Natural killer cell (primary cell): ENCODE measurements around the gene RYR1. TPM values are rescaled to one million over a fixed set of nuclear protein-coding genes. Genes with fewer than 3 reads are reported as not detected.
"Not testable (repeated sequence)": the region's sequence is repeated elsewhere in the genome, so short reads cannot be mapped to it uniquely, and the experiment has no call there.

Experiments
- ATAC-seq, 3 donors: fragments of 150-1000 bp in 2 of 3; fragments of 200-7000 bp in 1 of 3; cut with Tn5 transposase; 1 replicate in 1 of 3; 2 replicates in 2 of 3; pipeline ENCODE4 v1.10.0; 2021; ENCODE audit warnings: mild to moderate bottlenecking in 2 of 3, moderate library complexity in 2 of 3
- DNase-seq, 2 donors: peaks; one replicate each; pipeline versions ENCODE4 v3.0.0 to v3.0.0-alpha.2; 2013 to 2021; ENCODE audit warnings: mixed read lengths in 1 of 2
- H3K27ac ChIP-seq: one replicate; pipeline ENCODE4 v1.5.1; 2013; ENCODE audit warnings: mild to moderate bottlenecking, low read length
- H3K27me3 ChIP-seq: one replicate; pipeline ENCODE4 v1.6.1; 2013; ENCODE audit warnings: low read length; ENCODE audit not compliant: control insufficient read depth, insufficient read depth
- H3K36me3 ChIP-seq: one replicate; pipeline ENCODE4 v1.6.1; 2013; ENCODE audit warnings: low read length; ENCODE audit not compliant: control insufficient read depth, insufficient read depth
- H3K4me1 ChIP-seq: one replicate; pipeline ENCODE4 v1.6.1; 2013; ENCODE audit warnings: low read length; ENCODE audit not compliant: control insufficient read depth, insufficient read depth
- H3K4me3 ChIP-seq: one replicate; pipeline ENCODE4 v1.5.1; 2013; ENCODE audit warnings: low read length
- H3K9me3 ChIP-seq: one replicate; pipeline ENCODE4 v1.6.1; 2013; ENCODE audit warnings: low read length; ENCODE audit not compliant: control insufficient read depth, insufficient read depth
- H3K27ac Mint-ChIP-seq, 2 donors: one replicate each; pipeline ENCODE4 v1.8.0; 2022; ENCODE audit warnings: mild to moderate bottlenecking in 2 of 2, mixed read lengths in 2 of 2, moderate library complexity in 1 of 2
- H3K27me3 Mint-ChIP-seq, 2 donors: one replicate each; pipeline ENCODE4 v1.8.0; 2022; ENCODE audit warnings: low read depth in 2 of 2, mixed read lengths in 2 of 2
- H3K36me3 Mint-ChIP-seq: one replicate; pipeline ENCODE4 v1.8.0; 2022; ENCODE audit warnings: mixed read lengths
- H3K4me1 Mint-ChIP-seq, 2 donors: one replicate each; pipeline ENCODE4 v1.8.0; 2022; ENCODE audit warnings: mixed read lengths in 2 of 2
- H3K4me3 Mint-ChIP-seq: one replicate; pipeline ENCODE4 v1.8.0; 2022; ENCODE audit warnings: mild to moderate bottlenecking, moderate library complexity, mixed read lengths
- H3K9me3 Mint-ChIP-seq, 2 donors: one replicate each; pipeline ENCODE4 v1.8.0; 2022; ENCODE audit warnings: mixed read lengths in 2 of 2
- CTCF ChIP-seq: fragments of 200-600 bp; IDR thresholded peaks from one replicate; pipeline ENCODE4 v1.8.0; 2022; ENCODE audit warnings: antibody characterized with exemption
- WGBS: methylation state at CpG from one replicate; pipeline ENCODE4 v1.1.7; 2013; ENCODE audit warnings: missing lambda C conversion rate; ENCODE audit not compliant: insufficient coverage; 5-methylcytosine and 5-hydroxymethylcytosine counted together
- intact Hi-C: fragments of 100-400 bp; cut with micrococcal nuclease; formaldehyde crosslinking; loops from one replicate; pipeline ENCODE4 v1.14.2; 2022
- total RNA-seq, 4 donors: library from RNA; stranded (reverse); fragments of 120-200 nt in 1 of 4; gene quantifications; one replicate each; pipeline versions ENCODE4 v1.2.3 to v1.2.4, GENCODE V29; 2013 to 2022

RYR1 gene
- total RNA-seq, 3 donors from 2014 or later (not counting 1 experiment from before 2014, with no cell fraction given): 0.05 to 1.0 (median 0.65) TPM

GRCh38 chr19:38599722-38600121 lies 166.2 kb downstream of the RYR1 start:
- no peak overlapping the region for H3K4me3 Mint-ChIP-seq
- no peak for ATAC-seq
- H3K27me3 Mint-ChIP-seq: no peaks in the 10 kb centered on the region

GRCh38 chr19:38602856-38603255 lies 169.4 kb downstream of the RYR1 start:
- intact Hi-C loops, H3K27me3 ChIP-seq, H3K9me3 ChIP-seq, H3K27ac ChIP-seq, H3K4me3 ChIP-seq, H3K36me3 Mint-ChIP-seq, H3K27ac Mint-ChIP-seq, ATAC-seq, H3K9me3 Mint-ChIP-seq, H3K4me1 ChIP-seq, H3K27me3 Mint-ChIP-seq, H3K4me3 Mint-ChIP-seq, DNase-seq: not testable (repeated sequence)
- WGBS: no CpG with 5 or more reads among the region's 5 CpGs
- H3K4me1 Mint-ChIP-seq: peaks cover 0 to 12% of the 10 kb centered on the region in 2 donors
- H3K36me3 ChIP-seq: peaks cover 30% of the 10 kb centered on the region

More at GRCh38 chr19:38599722-38600121, 166.2 kb downstream of the RYR1 start:
- Histone ChIP-seq H3K4me3 (no peak overlapping the region), H3K4me1 (no peaks in the 10 kb centered on the region), H3K9me3 (no peaks in the 10 kb centered on the region), H3K36me3 (peaks cover 27% of the 10 kb centered on the region), H3K27ac (no peak overlapping the region), H3K27me3 (no peaks in the 10 kb centered on the region)
- 97% methylated on average over 11 of the region's 11 CpGs for WGBS
- no peak for DNase-seq
- intact Hi-C loops: no loop called here
- no peaks in the 10 kb centered on the region for H3K9me3 Mint-ChIP-seq
- peaks cover 0 to 6% of the 10 kb centered on the region in 2 donors for H3K4me1 Mint-ChIP-seq
- H3K36me3 Mint-ChIP-seq: no peaks in the 10 kb centered on the region
- H3K27ac Mint-ChIP-seq: peak overlapping the region in 1 of 2 donors; percentile 3
- TF ChIP-seq CTCF: no peak

DNA sequence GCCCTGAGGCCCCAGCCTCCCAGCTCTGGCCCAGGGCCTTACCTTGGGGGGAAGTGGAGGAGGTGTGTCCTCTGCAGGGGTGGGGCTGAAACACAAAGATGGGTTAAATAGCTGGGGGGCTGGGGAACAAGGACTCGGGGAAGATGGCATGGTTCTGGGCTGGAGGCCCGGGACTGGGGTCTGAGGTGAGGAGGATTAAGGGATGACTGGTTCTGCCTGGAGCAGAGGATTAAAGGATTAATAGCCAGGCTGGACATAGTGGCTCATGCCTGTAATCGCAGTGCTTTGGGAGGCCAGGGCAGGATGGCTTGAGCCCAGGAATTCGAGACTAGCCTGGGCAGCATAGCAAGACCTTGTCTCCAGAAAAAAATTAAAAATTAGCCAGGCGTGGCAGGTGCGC lies 172.6 kb downstream of the RYR1 start:
- H3K9me3 ChIP-seq: no peaks in the 10 kb centered on the region
- H3K27me3 Mint-ChIP-seq: no peaks in the 10 kb centered on the region
- H3K9me3 Mint-ChIP-seq: no peaks in the 10 kb centered on the region
- peaks cover 0 to 6% of the 10 kb centered on the region in 2 donors for H3K4me1 Mint-ChIP-seq
- H3K27me3 ChIP-seq: no peaks in the 10 kb centered on the region
- H3K36me3 Mint-ChIP-seq: no peaks in the 10 kb centered on the region
- H3K27ac Mint-ChIP-seq: no peak overlapping the region
- WGBS: 98% methylated on average over 6 of the region's 6 CpGs
- intact Hi-C loops: no loop called here
- H3K4me3 ChIP-seq: no peak overlapping the region
- H3K4me3 Mint-ChIP-seq: no peak overlapping the region
- DNase-seq: no peak
- H3K36me3 ChIP-seq: peaks cover 48% of the 10 kb centered on the region
- no peak for TF ChIP-seq CTCF
- no peaks in the 10 kb centered on the region for H3K4me1 ChIP-seq
- H3K27ac ChIP-seq: no peak overlapping the region
- peak in 1 of 3 donors; percentile 17 for ATAC-seq

- 92% methylated on average over 3 of the region's 3 CpGs for WGBS
- Mint-ChIP-seq H3K27me3 (no peaks in the 10 kb centered on the region), H3K4me3 (no peak overlapping the region), H3K36me3 (no peaks in the 10 kb centered on the region), H3K9me3 (no peaks in the 10 kb centered on the region), H3K27ac (no peak overlapping the region), H3K4me1 (peaks cover 29 to 54% of the 10 kb centered on the region in 2 donors)
- intact Hi-C loops: no loop called here
- ATAC-seq (no peak), DNase-seq (no peak)
- no peak for TF ChIP-seq CTCF
- no peak overlapping the region for H3K4me3 ChIP-seq
- peaks cover 42% of the 10 kb centered on the region for H3K4me1 ChIP-seq
- H3K27ac ChIP-seq: no peak overlapping the region
- peaks cover 29% of the 10 kb centered on the region for H3K36me3 ChIP-seq
- no peaks in the 10 kb centered on the region for H3K27me3 ChIP-seq
- H3K9me3 ChIP-seq: no peaks in the 10 kb centered on the region
Measured at GRCh38 chr19:38614289-38614688, 180.8 kb downstream of the RYR1 start.
